Measurements from ENCODE around the gene HS3ST1. TPM values are rescaled to one million over a fixed set of nuclear protein-coding genes. Genes with fewer than 3 reads are reported as not detected.

Gene HS3ST1
- total RNA-seq, 4 donors from 2014 or later: 1.9 to 16.9 (median 2.4) TPM

DNA sequence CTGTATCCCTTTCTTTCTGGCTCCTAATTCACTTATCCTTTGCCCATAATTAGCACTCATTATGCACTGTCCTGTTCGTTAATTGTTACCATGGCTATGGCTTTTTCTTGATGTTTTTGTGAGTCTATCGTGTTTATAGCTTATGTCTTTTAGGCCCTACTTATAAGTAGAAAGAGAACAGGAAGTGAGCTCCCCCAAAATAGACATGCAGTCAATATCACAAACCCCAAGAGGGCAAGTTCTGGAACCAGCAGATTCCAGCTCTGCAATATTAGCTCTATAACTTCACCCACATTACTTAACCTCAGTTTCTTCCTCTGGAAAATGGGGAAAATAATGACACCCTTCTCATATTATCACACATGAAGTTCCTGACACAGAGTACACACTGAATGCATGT lies 7.4 kb upstream of the HS3ST1 start:
- TF ChIP-seq, protein P1, sequence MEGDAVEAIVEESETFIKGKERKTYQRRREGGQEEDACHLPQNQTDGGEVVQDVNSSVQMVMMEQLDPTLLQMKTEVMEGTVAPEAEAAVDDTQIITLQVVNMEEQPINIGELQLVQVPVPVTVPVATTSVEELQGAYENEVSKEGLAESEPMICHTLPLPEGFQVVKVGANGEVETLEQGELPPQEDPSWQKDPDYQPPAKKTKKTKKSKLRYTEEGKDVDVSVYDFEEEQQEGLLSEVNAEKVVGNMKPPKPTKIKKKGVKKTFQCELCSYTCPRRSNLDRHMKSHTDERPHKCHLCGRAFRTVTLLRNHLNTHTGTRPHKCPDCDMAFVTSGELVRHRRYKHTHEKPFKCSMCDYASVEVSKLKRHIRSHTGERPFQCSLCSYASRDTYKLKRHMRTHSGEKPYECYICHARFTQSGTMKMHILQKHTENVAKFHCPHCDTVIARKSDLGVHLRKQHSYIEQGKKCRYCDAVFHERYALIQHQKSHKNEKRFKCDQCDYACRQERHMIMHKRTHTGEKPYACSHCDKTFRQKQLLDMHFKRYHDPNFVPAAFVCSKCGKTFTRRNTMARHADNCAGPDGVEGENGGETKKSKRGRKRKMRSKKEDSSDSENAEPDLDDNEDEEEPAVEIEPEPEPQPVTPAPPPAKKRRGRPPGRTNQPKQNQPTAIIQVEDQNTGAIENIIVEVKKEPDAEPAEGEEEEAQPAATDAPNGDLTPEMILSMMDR (IDR thresholded peaks at IDR 0.05): no peak
- no peak for TF ChIP-seq POLR2A (IDR thresholded peaks at IDR 0.05)
- no peak for DNase-seq
- H3K9me3 ChIP-seq: no peaks in the 10 kb centered on the region
- H3K4me3 ChIP-seq (replicated peaks in 1 of 3): no peak overlapping the region
- no peaks in the 10 kb centered on the region for H3K4me1 ChIP-seq
- intact Hi-C loops (cut with DNase I): no loop called here
- no peak overlapping the region for H3K27ac ChIP-seq
- no peaks in the 10 kb centered on the region for H3K36me3 ChIP-seq
- H3K27me3 ChIP-seq: no peaks in the 10 kb centered on the region
- 72 to 81% methylated on average over 2 of the region's 2 CpGs for WGBS, 2 donors

DNA sequence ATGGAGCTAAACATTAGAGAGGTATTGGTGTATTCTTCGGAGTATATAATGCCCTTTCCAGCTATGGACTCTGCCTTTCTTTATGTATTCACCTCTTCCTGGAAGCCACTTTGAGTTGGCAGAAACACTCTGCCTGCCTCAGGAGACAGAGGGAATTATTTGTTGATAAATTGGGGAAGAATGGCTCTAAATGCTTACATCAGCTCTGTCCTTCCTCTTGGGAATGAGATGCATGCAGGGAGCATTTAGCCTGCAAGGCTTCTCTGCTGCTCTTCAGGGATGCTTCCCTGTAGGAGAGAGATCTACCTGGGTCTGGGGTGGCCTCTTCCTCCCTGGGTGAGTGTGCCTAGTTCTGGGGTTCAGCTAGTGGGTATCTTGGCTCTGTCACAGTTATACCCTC lies 6.9 kb upstream of the HS3ST1 start:
- no peak overlapping the region for H3K4me3 ChIP-seq (replicated peaks in 1 of 3)
- no peak for DNase-seq
- TF ChIP-seq POLR2A (IDR thresholded peaks at IDR 0.05): no peak
- TF ChIP-seq, protein P1 (IDR thresholded peaks at IDR 0.05): no peak
- WGBS, 2 donors: 96 to 100% methylated on average over 1 of the region's 1 CpG
- no peaks in the 10 kb centered on the region for H3K36me3 ChIP-seq
- no peaks in the 10 kb centered on the region for H3K27me3 ChIP-seq
- no peaks in the 10 kb centered on the region for H3K9me3 ChIP-seq
- no peaks in the 10 kb centered on the region for H3K4me1 ChIP-seq
- intact Hi-C loops (cut with DNase I): no loop called here
- no peak overlapping the region for H3K27ac ChIP-seq

DNA sequence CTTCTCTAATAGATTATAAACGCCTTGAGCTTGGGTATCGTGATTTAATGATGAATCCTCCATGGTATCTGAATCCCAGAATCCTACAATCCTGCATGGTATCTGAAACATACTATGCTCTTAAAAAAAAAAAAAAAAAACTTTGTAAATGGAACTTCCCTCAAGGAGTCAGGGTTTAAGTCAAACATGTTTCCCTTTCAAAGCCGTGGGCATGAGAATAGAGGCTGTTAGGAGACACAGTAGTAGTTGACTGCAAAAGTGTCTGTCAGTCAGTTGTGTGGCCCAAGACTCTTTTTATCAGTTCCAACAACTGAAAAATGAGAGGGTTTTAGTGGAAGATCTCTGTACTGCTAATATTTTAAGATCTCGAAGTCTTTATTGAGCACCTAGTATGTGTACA lies 2.4 kb upstream of the HS3ST1 start:
- H3K27me3 ChIP-seq: no peaks in the 10 kb centered on the region
- TF ChIP-seq, protein P1 (IDR thresholded peaks at IDR 0.05): no peak
- no peak for TF ChIP-seq POLR2A (IDR thresholded peaks at IDR 0.05)
- no peaks in the 10 kb centered on the region for H3K36me3 ChIP-seq
- intact Hi-C loops (cut with DNase I): no loop called here
- no peak overlapping the region for H3K4me3 ChIP-seq (replicated peaks in 1 of 3)
- no peak for DNase-seq
- no peak overlapping the region for H3K27ac ChIP-seq
- WGBS, 2 donors: 95% methylated on average over 4 of the region's 4 CpGs
- no peaks in the 10 kb centered on the region for H3K9me3 ChIP-seq
- H3K4me1 ChIP-seq: no peaks in the 10 kb centered on the region

DNA sequence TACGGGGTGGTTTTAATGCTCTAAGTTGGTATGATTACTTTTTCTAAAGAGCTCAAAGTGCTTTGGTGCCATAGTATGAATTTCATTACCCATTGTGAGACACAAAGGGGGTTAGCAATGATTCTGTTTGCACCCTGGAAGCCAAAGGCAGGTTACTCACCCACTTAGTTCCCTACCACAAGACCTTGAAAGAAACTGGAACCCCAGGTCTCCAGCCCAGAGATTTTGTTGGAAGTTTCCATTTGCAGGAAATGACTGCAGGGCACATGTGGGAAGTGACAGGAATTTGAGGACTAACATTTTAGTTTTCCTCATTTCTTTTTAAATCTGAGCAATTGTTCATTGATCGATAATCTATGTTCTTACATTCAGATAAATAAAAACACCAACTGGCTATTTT lies 1.8 kb upstream of the HS3ST1 start:
- intact Hi-C loops (cut with DNase I): no loop called here

DNA sequence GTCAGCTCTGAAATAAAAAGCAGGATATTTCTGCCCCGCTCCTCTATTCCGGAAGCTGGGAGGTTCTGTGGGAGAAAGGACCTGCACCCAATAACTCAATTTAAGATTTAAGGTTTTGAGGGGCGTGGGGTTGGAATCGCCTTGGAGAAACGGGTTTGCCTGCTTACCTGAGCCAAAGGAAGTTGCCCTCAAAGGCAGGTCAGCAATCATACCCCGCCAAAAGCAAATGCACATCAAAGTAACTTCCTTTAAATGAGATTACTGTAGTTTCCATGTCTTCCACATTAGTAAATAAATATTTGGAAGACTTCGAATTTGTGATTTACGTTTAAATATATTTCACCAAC lies 978 bp upstream of the HS3ST1 start:
- TF ChIP-seq, protein P1 (IDR thresholded peaks at IDR 0.05): no peak
- TF ChIP-seq POLR2A (IDR thresholded peaks at IDR 0.05): no peak

More for the DNA sequence above, 1.8 kb upstream of the HS3ST1 start:
- H3K36me3 ChIP-seq: no peaks in the 10 kb centered on the region
- no peaks in the 10 kb centered on the region for H3K27me3 ChIP-seq
- H3K4me1 ChIP-seq: no peaks in the 10 kb centered on the region
- TF ChIP-seq POLR2A (IDR thresholded peaks at IDR 0.05): no peak
- TF ChIP-seq, protein P1 (IDR thresholded peaks at IDR 0.05): no peak
- H3K27ac ChIP-seq: no peak overlapping the region
- DNase-seq: no peak
- H3K4me3 ChIP-seq (replicated peaks in 1 of 3): no peak overlapping the region
- WGBS, 2 donors: 89 to 100% methylated on average over 2 of the region's 2 CpGs
- H3K9me3 ChIP-seq: no peaks in the 10 kb centered on the region

More for the DNA sequence above, 978 bp upstream of the HS3ST1 start:
- no peaks in the 10 kb centered on the region for H3K36me3 ChIP-seq
- H3K4me1 ChIP-seq: no peaks in the 10 kb centered on the region
- H3K27ac ChIP-seq: no peak overlapping the region
- intact Hi-C loops (cut with DNase I): no loop called here
- H3K4me3 ChIP-seq (replicated peaks in 1 of 3): no peak overlapping the region
- no peak for DNase-seq
- H3K9me3 ChIP-seq: no peaks in the 10 kb centered on the region
- 35 to 37% methylated on average over 8 of the region's 8 CpGs for WGBS, 2 donors
- H3K27me3 ChIP-seq: no peaks in the 10 kb centered on the region
